Measurements from ENCODE around the gene GRIK1.

GRIK1 gene

GRCh38 chr21:29885491-29885890, 54.3 kb downstream of the GRIK1 start:
- H3K4me1 Mint-ChIP-seq (ENCODE audit: low read depth): no peaks in the 10 kb centered on the region
- H3K9me3 Mint-ChIP-seq (ENCODE audit: low read depth): no peaks in the 10 kb centered on the region
- H3K27ac Mint-ChIP-seq: no peak overlapping the region
- H3K4me3 Mint-ChIP-seq: no peak overlapping the region
- H3K27me3 Mint-ChIP-seq: peaks cover 7% of the 10 kb centered on the region
- no peaks in the 10 kb centered on the region for H3K36me3 Mint-ChIP-seq

GRCh38 chr21:29875873-29876272, 63.9 kb downstream of the GRIK1 start:
- Mint-ChIP-seq H3K4me3 (no peak overlapping the region), H3K27ac (no peak overlapping the region), H3K36me3 (no peaks in the 10 kb centered on the region), H3K27me3 (peaks cover 9% of the 10 kb centered on the region), H3K9me3 (ENCODE audit: low read depth) (no peaks in the 10 kb centered on the region), H3K4me1 (ENCODE audit: low read depth) (no peaks in the 10 kb centered on the region)

GRCh38 chr21:29875036-29875716, 64.6 kb downstream of the GRIK1 start:
- no peak overlapping the region for H3K27ac Mint-ChIP-seq
- no peak overlapping the region for H3K4me3 Mint-ChIP-seq
- peaks cover 9% of the 10 kb centered on the region for H3K27me3 Mint-ChIP-seq
- H3K9me3 Mint-ChIP-seq (ENCODE audit: low read depth): no peaks in the 10 kb centered on the region
- H3K36me3 Mint-ChIP-seq: no peaks in the 10 kb centered on the region
- H3K4me1 Mint-ChIP-seq (ENCODE audit: low read depth): no peaks in the 10 kb centered on the region

GRCh38 chr21:29873908-29874307, 65.9 kb downstream of the GRIK1 start:
- Mint-ChIP-seq H3K4me3 (no peak overlapping the region), H3K9me3 (ENCODE audit: low read depth) (no peaks in the 10 kb centered on the region), H3K36me3 (no peaks in the 10 kb centered on the region), H3K27ac (no peak overlapping the region), H3K27me3 (peaks cover 9% of the 10 kb centered on the region), H3K4me1 (ENCODE audit: low read depth) (no peaks in the 10 kb centered on the region)

GRCh38 chr21:29870814-29871213, 69.0 kb downstream of the GRIK1 start:
- Mint-ChIP-seq H3K4me1 (ENCODE audit: low read depth) (no peaks in the 10 kb centered on the region), H3K27ac (no peak overlapping the region), H3K36me3 (no peaks in the 10 kb centered on the region), H3K27me3 (peaks cover 4% of the 10 kb centered on the region), H3K9me3 (ENCODE audit: low read depth) (no peaks in the 10 kb centered on the region), H3K4me3 (no peak overlapping the region)

GRCh38 chr21:29867796-29868195, 72.0 kb downstream of the GRIK1 start:
- H3K27ac Mint-ChIP-seq: no peak overlapping the region

GRCh38 chr21:29860346-29860745, 79.5 kb downstream of the GRIK1 start:
- H3K27ac Mint-ChIP-seq: no peak overlapping the region
- no peak overlapping the region for H3K4me3 Mint-ChIP-seq
- H3K9me3 Mint-ChIP-seq (ENCODE audit: low read depth): no peaks in the 10 kb centered on the region
- no peaks in the 10 kb centered on the region for H3K4me1 Mint-ChIP-seq (ENCODE audit: low read depth)
- H3K36me3 Mint-ChIP-seq: no peaks in the 10 kb centered on the region
- peaks cover 2% of the 10 kb centered on the region for H3K27me3 Mint-ChIP-seq

More at GRCh38 chr21:29867796-29868195, 72.0 kb downstream of the GRIK1 start:
- Mint-ChIP-seq H3K27me3 (peaks cover 3% of the 10 kb centered on the region), H3K9me3 (ENCODE audit: low read depth) (no peaks in the 10 kb centered on the region), H3K36me3 (no peaks in the 10 kb centered on the region), H3K4me3 (no peak overlapping the region), H3K4me1 (ENCODE audit: low read depth) (no peaks in the 10 kb centered on the region)

- Mint-ChIP-seq H3K4me1 (ENCODE audit: low read depth) (no peaks in the 10 kb centered on the region), H3K27me3 (no peaks in the 10 kb centered on the region), H3K27ac (no peak overlapping the region), H3K9me3 (ENCODE audit: low read depth) (no peaks in the 10 kb centered on the region), H3K36me3 (no peaks in the 10 kb centered on the region), H3K4me3 (no peak overlapping the region)
These were observed 82.6 kb downstream of the GRIK1 start for GRCh38 chr21:29857150-29857549.

- Mint-ChIP-seq H3K27ac (no peak overlapping the region), H3K4me3 (no peak overlapping the region), H3K27me3 (no peaks in the 10 kb centered on the region), H3K36me3 (no peaks in the 10 kb centered on the region), H3K4me1 (ENCODE audit: low read depth) (no peaks in the 10 kb centered on the region), H3K9me3 (ENCODE audit: low read depth) (no peaks in the 10 kb centered on the region)
These were observed 85.0 kb downstream of the GRIK1 start for GRCh38 chr21:29854795-29855194.

- Mint-ChIP-seq H3K36me3 (no peaks in the 10 kb centered on the region), H3K27ac (no peak overlapping the region)
These were observed 88.2 kb downstream of the GRIK1 start for GRCh38 chr21:29851611-29852010.

GRCh38 chr21:29849735-29850176, 90.0 kb downstream of the GRIK1 start:
- H3K36me3 Mint-ChIP-seq: no peaks in the 10 kb centered on the region
- H3K9me3 Mint-ChIP-seq (ENCODE audit: low read depth): no peaks in the 10 kb centered on the region
- H3K4me3 Mint-ChIP-seq: no peak overlapping the region
- H3K27me3 Mint-ChIP-seq: peaks cover 10% of the 10 kb centered on the region
- H3K27ac Mint-ChIP-seq: no peak overlapping the region
- no peaks in the 10 kb centered on the region for H3K4me1 Mint-ChIP-seq (ENCODE audit: low read depth)

More at GRCh38 chr21:29851611-29852010, 88.2 kb downstream of the GRIK1 start:
- Mint-ChIP-seq H3K27me3 (peaks cover 10% of the 10 kb centered on the region), H3K4me1 (ENCODE audit: low read depth) (no peaks in the 10 kb centered on the region), H3K9me3 (ENCODE audit: low read depth) (no peaks in the 10 kb centered on the region), H3K4me3 (no peak overlapping the region)

GRCh38 chr21:29843804-29844203, 96.0 kb downstream of the GRIK1 start:
- Mint-ChIP-seq H3K4me1 (ENCODE audit: low read depth) (no peaks in the 10 kb centered on the region), H3K9me3 (ENCODE audit: low read depth) (no peaks in the 10 kb centered on the region), H3K36me3 (no peaks in the 10 kb centered on the region), H3K27me3 (peaks cover 16% of the 10 kb centered on the region), H3K4me3 (no peak overlapping the region), H3K27ac (no peak overlapping the region)

GRCh38 chr21:29834617-29835016, 105.2 kb downstream of the GRIK1 start:
- Mint-ChIP-seq H3K4me3 (no peak overlapping the region), H3K9me3 (ENCODE audit: low read depth) (no peaks in the 10 kb centered on the region), H3K4me1 (ENCODE audit: low read depth) (no peaks in the 10 kb centered on the region), H3K27me3 (peaks cover 4% of the 10 kb centered on the region), H3K36me3 (no peaks in the 10 kb centered on the region), H3K27ac (no peak overlapping the region)

GRCh38 chr21:29832217-29832616, 107.6 kb downstream of the GRIK1 start:
- H3K4me3 Mint-ChIP-seq: no peak overlapping the region
- H3K36me3 Mint-ChIP-seq: no peaks in the 10 kb centered on the region
- H3K4me1 Mint-ChIP-seq (ENCODE audit: low read depth): no peaks in the 10 kb centered on the region
- H3K27ac Mint-ChIP-seq: no peak overlapping the region
- H3K9me3 Mint-ChIP-seq (ENCODE audit: low read depth): no peaks in the 10 kb centered on the region
- peaks cover 4% of the 10 kb centered on the region for H3K27me3 Mint-ChIP-seq

GRCh38 chr21:29829564-29830275, 110.1 kb downstream of the GRIK1 start:
- H3K27ac Mint-ChIP-seq: no peak overlapping the region
- peaks cover 9% of the 10 kb centered on the region for H3K27me3 Mint-ChIP-seq
- no peaks in the 10 kb centered on the region for H3K36me3 Mint-ChIP-seq
- no peaks in the 10 kb centered on the region for H3K4me1 Mint-ChIP-seq (ENCODE audit: low read depth)
- no peak overlapping the region for H3K4me3 Mint-ChIP-seq
- H3K9me3 Mint-ChIP-seq (ENCODE audit: low read depth): no peaks in the 10 kb centered on the region

GRCh38 chr21:29827647-29828046, 112.1 kb downstream of the GRIK1 start:
- Mint-ChIP-seq H3K4me1 (ENCODE audit: low read depth) (no peaks in the 10 kb centered on the region), H3K27me3 (peaks cover 9% of the 10 kb centered on the region), H3K36me3 (no peaks in the 10 kb centered on the region), H3K9me3 (ENCODE audit: low read depth) (no peaks in the 10 kb centered on the region), H3K4me3 (no peak overlapping the region), H3K27ac (no peak overlapping the region)

Data from activated naive CD8-positive, alpha-beta T cell (primary cell).